Epithelial cell of proximal tubule (primary cell): ENCODE measurements around the gene WDR3. TPM values are rescaled to one million over a fixed set of nuclear protein-coding genes. Genes with fewer than 3 reads are reported as not detected.

Experiments used
- DNase-seq: peaks from one replicate; pipeline ENCODE4 v3.0.0-alpha.2; 2011; ENCODE audit warnings: low read depth
- H3K4me3 ChIP-seq: 2 replicates; pipeline ENCODE4 v1.5.1; 2011; ENCODE audit warnings: low read depth, mild to moderate bottlenecking, low read length
- CTCF ChIP-seq: conservative IDR thresholded peaks from 2 replicates; pipeline ENCODE4 v1.5.1; 2012; ENCODE audit warnings: low read depth, mild to moderate bottlenecking, low read length
- total RNA-seq: library from RNA; depleted of rRNA; stranded (reverse); fragments of >200 nt; gene quantifications from 2 replicates; pipeline ENCODE4 v1.2.3, GENCODE V29; 2015

WDR3 gene
- total RNA-seq = 15.0 and 16.9 TPM in 2 replicates

- H3K4me3 ChIP-seq = peak within 1 kb of the TSS; percentile 97
- TF ChIP-seq CTCF = no peak
- DNase-seq = peak; percentile 83
Observed at GRCh38 chr1:117929343-117930172, at the start of gene WDR3, which contains the start of gene GDAP2. Gene WDR3 (plus strand): TSS chr1:117929739. CDS start chr1:117933320, 3,581 bp downstream. Gene GDAP2 (minus strand): TSS chr1:117929621. CDS start chr1:117920357, 9,264 bp downstream.

GRCh38 chr1:117883616-117884015 is 45.9 kb upstream of the WDR3 start:
- no peak for TF ChIP-seq CTCF
- no peak for DNase-seq
- H3K4me3 ChIP-seq = no peak overlapping the region

GRCh38 chr1:117886101-117886795 is 43.3 kb upstream of the WDR3 start:
- no peak overlapping the region for H3K4me3 ChIP-seq
- no peak for DNase-seq
- TF ChIP-seq CTCF = no peak

- H3K4me3 ChIP-seq = no peak overlapping the region
- no peak for DNase-seq
- TF ChIP-seq CTCF = no peak
Observed at GRCh38 chr1:117890452-117890851, 39.1 kb upstream of the WDR3 start.

- H3K4me3 ChIP-seq = no peak overlapping the region
- no peak for DNase-seq
- TF ChIP-seq CTCF = no peak
Observed at GRCh38 chr1:117892512-117892911, 37.0 kb upstream of the WDR3 start.

GRCh38 chr1:117894078-117894477 is 35.5 kb upstream of the WDR3 start:
- no peak for TF ChIP-seq CTCF
- no peak overlapping the region for H3K4me3 ChIP-seq
- DNase-seq = no peak
